CD4-positive, alpha-beta T cell treated with Interleukin-4 for 4 hours (primary cell): ENCODE measurements around the gene INPP5B.
"Not testable (repeated sequence)": the region's sequence is repeated elsewhere in the genome, so short reads cannot be mapped to it uniquely, and the experiment has no call there.

Source experiments
- DNase-seq: peaks from one replicate; pipeline ENCODE4 v3.0.0-alpha.2; 2020

The INPP5B gene

GRCh38 chr1:37910886-37911285 lies 36.0 kb downstream of the INPP5B start:
- DNase-seq: not testable (repeated sequence)

- not testable (repeated sequence) for DNase-seq
These were observed 38.3 kb downstream of the INPP5B start for GRCh38 chr1:37908531-37908930.

GRCh38 chr1:37907416-37908125 lies 39.3 kb downstream of the INPP5B start:
- DNase-seq: not testable (repeated sequence)

- DNase-seq: not testable (repeated sequence)
These were observed 40.3 kb downstream of the INPP5B start for GRCh38 chr1:37906591-37906990.

GRCh38 chr1:37905727-37906126 lies 41.1 kb downstream of the INPP5B start:
- no peak for DNase-seq

GRCh38 chr1:37903921-37904320 lies 42.9 kb downstream of the INPP5B start:
- not testable (repeated sequence) for DNase-seq

- no peak for DNase-seq
These were observed 43.9 kb downstream of the INPP5B start for GRCh38 chr1:37902983-37903382.

- no peak for DNase-seq
These were observed 45.0 kb downstream of the INPP5B start for GRCh38 chr1:37901893-37902225.

- DNase-seq: no peak
These were observed 45.5 kb downstream of the INPP5B start for GRCh38 chr1:37901191-37901892.

- DNase-seq: not testable (repeated sequence)
These were observed 49.3 kb downstream of the INPP5B start for GRCh38 chr1:37897563-37897962.

- DNase-seq: no peak
These were observed 53.2 kb downstream of the INPP5B start for GRCh38 chr1:37893673-37894072.

- no peak for DNase-seq
These were observed 54.5 kb downstream of the INPP5B start for GRCh38 chr1:37892151-37893047.

- peak; percentile 49 for DNase-seq
These were observed 56.4 kb downstream of the INPP5B start for GRCh38 chr1:37890378-37891014.

GRCh38 chr1:37888022-37888700 lies 58.7 kb downstream of the INPP5B start:
- no peak for DNase-seq

GRCh38 chr1:37884145-37884544 lies 62.7 kb downstream of the INPP5B start:
- DNase-seq: no peak

- DNase-seq: no peak
These were observed 63.2 kb downstream of the INPP5B start for GRCh38 chr1:37883671-37884070.

- DNase-seq: no peak
These were observed 67.0 kb downstream of the INPP5B start for GRCh38 chr1:37879865-37880264.

- DNase-seq: no peak
These were observed 68.8 kb downstream of the INPP5B start for GRCh38 chr1:37878071-37878470.

GRCh38 chr1:37875833-37876232 lies 71.0 kb downstream of the INPP5B start:
- DNase-seq: no peak

GRCh38 chr1:37872692-37873091 lies 74.2 kb downstream of the INPP5B start:
- DNase-seq: no peak

GRCh38 chr1:37868466-37868865 lies 78.4 kb downstream of the INPP5B start:
- no peak for DNase-seq

GRCh38 chr1:37867784-37868183 lies 79.1 kb downstream of the INPP5B start:
- DNase-seq: no peak
